ENCODE data around the gene ZMAT5. TPM values are rescaled to one million over a fixed set of nuclear protein-coding genes. Genes with fewer than 3 reads are reported as not detected.

Gene ZMAT5
- 10 to 100 TPM; 17.1 to 17.5 TPM for total RNA-seq

- DNase-seq, result peak; percentile 91
- Mint-ChIP-seq H3K4me3 (peak within 1 kb of the TSS; percentile 99), H3K9me3 (no peaks in the 10 kb centered on the region), H3K36me3 (peaks cover 27% of the 10 kb centered on the region), H3K4me1 (peaks cover 30% of the 10 kb centered on the region), H3K27me3 (no peaks in the 10 kb centered on the region), H3K27ac (peak within 1 kb of the TSS; percentile 98)
Measured at GRCh38 chr22:29766632-29767170, at the start of gene ZMAT5. TSS of gene ZMAT5 (minus strand) at chr22:29767007. CDS start at chr22:29748544, 18,463 bp downstream.

- no peak for DNase-seq
- Mint-ChIP-seq H3K36me3 (peaks cover 20% of the 10 kb centered on the region), H3K4me3 (no peak overlapping the region), H3K27me3 (no peaks in the 10 kb centered on the region), H3K4me1 (peaks cover 5% of the 10 kb centered on the region), H3K9me3 (no peaks in the 10 kb centered on the region), H3K27ac (no peak overlapping the region)
Measured at GRCh38 chr22:29816539-29816938, 49.7 kb upstream of the ZMAT5 start.

GRCh38 chr22:29816128-29816527 lies 49.3 kb upstream of the ZMAT5 start:
- DNase-seq, result no peak
- Mint-ChIP-seq H3K4me3 (no peak overlapping the region), H3K27me3 (no peaks in the 10 kb centered on the region), H3K36me3 (peaks cover 19% of the 10 kb centered on the region), H3K4me1 (peaks cover 2% of the 10 kb centered on the region), H3K27ac (no peak overlapping the region), H3K9me3 (no peaks in the 10 kb centered on the region)

GRCh38 chr22:29815580-29815979 lies 48.8 kb upstream of the ZMAT5 start:
- Mint-ChIP-seq H3K9me3 (no peaks in the 10 kb centered on the region), H3K36me3 (peaks cover 17% of the 10 kb centered on the region), H3K4me3 (no peak overlapping the region), H3K27ac (no peak overlapping the region), H3K4me1 (no peaks in the 10 kb centered on the region), H3K27me3 (no peaks in the 10 kb centered on the region)
- no peak for DNase-seq

- Mint-ChIP-seq H3K4me3 (no peak overlapping the region), H3K4me1 (no peaks in the 10 kb centered on the region), H3K27me3 (no peaks in the 10 kb centered on the region), H3K36me3 (peaks cover 17% of the 10 kb centered on the region), H3K9me3 (no peaks in the 10 kb centered on the region), H3K27ac (no peak overlapping the region)
- DNase-seq, result no peak
Measured at GRCh38 chr22:29814003-29814402, 47.2 kb upstream of the ZMAT5 start.

GRCh38 chr22:29813563-29813962 lies 46.8 kb upstream of the ZMAT5 start:
- Mint-ChIP-seq H3K27ac (no peak overlapping the region), H3K4me1 (no peaks in the 10 kb centered on the region), H3K9me3 (no peaks in the 10 kb centered on the region), H3K27me3 (no peaks in the 10 kb centered on the region), H3K36me3 (peaks cover 15% of the 10 kb centered on the region), H3K4me3 (no peak overlapping the region)
- no peak for DNase-seq

- Mint-ChIP-seq H3K27me3 (no peaks in the 10 kb centered on the region), H3K4me1 (no peaks in the 10 kb centered on the region), H3K9me3 (no peaks in the 10 kb centered on the region), H3K36me3 (peaks cover 17% of the 10 kb centered on the region), H3K27ac (no peak overlapping the region), H3K4me3 (no peak overlapping the region)
- no peak for DNase-seq
Measured at GRCh38 chr22:29813126-29813525, 46.3 kb upstream of the ZMAT5 start.

- no peak for DNase-seq
- Mint-ChIP-seq H3K4me1 (no peaks in the 10 kb centered on the region), H3K27ac (no peak overlapping the region), H3K36me3 (peaks cover 12% of the 10 kb centered on the region), H3K27me3 (no peaks in the 10 kb centered on the region), H3K4me3 (no peak overlapping the region), H3K9me3 (no peaks in the 10 kb centered on the region)
Measured at GRCh38 chr22:29811377-29811776, 44.6 kb upstream of the ZMAT5 start.

GRCh38 chr22:29810216-29810615 lies 43.4 kb upstream of the ZMAT5 start:
- H3K27me3 Mint-ChIP-seq, result no peaks in the 10 kb centered on the region
- H3K36me3 Mint-ChIP-seq, result peaks cover 13% of the 10 kb centered on the region
- H3K4me1 Mint-ChIP-seq, result no peaks in the 10 kb centered on the region
- no peak overlapping the region for H3K4me3 Mint-ChIP-seq
- H3K27ac Mint-ChIP-seq, result no peak overlapping the region
- no peak for DNase-seq
- no peaks in the 10 kb centered on the region for H3K9me3 Mint-ChIP-seq

GRCh38 chr22:29806196-29806595 lies 39.4 kb upstream of the ZMAT5 start:
- no peaks in the 10 kb centered on the region for H3K4me1 Mint-ChIP-seq
- peaks cover 9% of the 10 kb centered on the region for H3K36me3 Mint-ChIP-seq
- no peaks in the 10 kb centered on the region for H3K27me3 Mint-ChIP-seq
- no peak for DNase-seq
- no peak overlapping the region for H3K4me3 Mint-ChIP-seq
- no peak overlapping the region for H3K27ac Mint-ChIP-seq
- H3K9me3 Mint-ChIP-seq, result no peaks in the 10 kb centered on the region

GRCh38 chr22:29804985-29805384 lies 38.2 kb upstream of the ZMAT5 start:
- peaks cover 9% of the 10 kb centered on the region for H3K36me3 Mint-ChIP-seq
- no peaks in the 10 kb centered on the region for H3K9me3 Mint-ChIP-seq
- no peak overlapping the region for H3K4me3 Mint-ChIP-seq

GRCh38 chr22:29803190-29803589 lies 36.4 kb upstream of the ZMAT5 start:
- Mint-ChIP-seq H3K36me3 (peaks cover 8% of the 10 kb centered on the region), H3K27ac (no peak overlapping the region), H3K9me3 (no peaks in the 10 kb centered on the region), H3K27me3 (no peaks in the 10 kb centered on the region), H3K4me1 (peaks cover 5% of the 10 kb centered on the region), H3K4me3 (no peak overlapping the region)
- DNase-seq, result no peak

More at GRCh38 chr22:29804985-29805384, 38.2 kb upstream of the ZMAT5 start:
- no peak for DNase-seq
- Mint-ChIP-seq H3K27me3 (no peaks in the 10 kb centered on the region), H3K4me1 (no peaks in the 10 kb centered on the region), H3K27ac (no peak overlapping the region)

- H3K4me1 Mint-ChIP-seq, result peaks cover 6% of the 10 kb centered on the region
Measured at GRCh38 chr22:29801796-29802195, 35.0 kb upstream of the ZMAT5 start.

GRCh38 chr22:29801153-29801552 lies 34.3 kb upstream of the ZMAT5 start:
- peaks cover 6% of the 10 kb centered on the region for H3K4me1 Mint-ChIP-seq
- H3K27ac Mint-ChIP-seq, result no peak overlapping the region
- no peak for DNase-seq
- H3K9me3 Mint-ChIP-seq, result no peaks in the 10 kb centered on the region
- no peak overlapping the region for H3K4me3 Mint-ChIP-seq
- peaks cover 7% of the 10 kb centered on the region for H3K36me3 Mint-ChIP-seq
- no peaks in the 10 kb centered on the region for H3K27me3 Mint-ChIP-seq

More at GRCh38 chr22:29801796-29802195, 35.0 kb upstream of the ZMAT5 start:
- Mint-ChIP-seq H3K27ac (no peak overlapping the region), H3K4me3 (no peak overlapping the region), H3K36me3 (peaks cover 7% of the 10 kb centered on the region), H3K27me3 (no peaks in the 10 kb centered on the region), H3K9me3 (no peaks in the 10 kb centered on the region)
- DNase-seq, result no peak

- no peak for DNase-seq
- peaks cover 6% of the 10 kb centered on the region for H3K36me3 Mint-ChIP-seq
- H3K4me3 Mint-ChIP-seq, result no peak overlapping the region
- no peak overlapping the region for H3K27ac Mint-ChIP-seq
- H3K27me3 Mint-ChIP-seq, result no peaks in the 10 kb centered on the region
- no peaks in the 10 kb centered on the region for H3K9me3 Mint-ChIP-seq
- H3K4me1 Mint-ChIP-seq, result peaks cover 6% of the 10 kb centered on the region
Measured at GRCh38 chr22:29799217-29799680, 32.4 kb upstream of the ZMAT5 start.

GRCh38 chr22:29798801-29799200 lies 32.0 kb upstream of the ZMAT5 start:
- Mint-ChIP-seq H3K4me3 (no peak overlapping the region), H3K36me3 (peaks cover 6% of the 10 kb centered on the region), H3K4me1 (peaks cover 6% of the 10 kb centered on the region), H3K27ac (peak overlapping the region; percentile 60), H3K9me3 (no peaks in the 10 kb centered on the region), H3K27me3 (no peaks in the 10 kb centered on the region)
- no peak for DNase-seq

Measured in activated naive CD8-positive, alpha-beta T cell treated with anti-CD3 and anti-CD28 coated beads for 36 hours (primary cell).